Keratinocyte (primary cell): ENCODE results near the gene ZNF254.

Experiments
- EZH2 ChIP-seq: IDR thresholded peaks from one replicate; pipeline ENCODE4 v1.6.1; 2012; ENCODE audit warnings: inconsistent platforms, mild to moderate bottlenecking, low read length, moderate library complexity
- TF ChIP-seq, protein P1 (sequence below), 3 experiments: IDR thresholded peaks in 1 of 3; conservative IDR thresholded peaks in 1 of 3; optimal IDR thresholded peaks in 1 of 3; 2 replicates in 2 of 3; 3 replicates in 1 of 3; pipeline versions ENCODE3 to v1.5.1; 2011; ENCODE audit warnings: low read length in 3 of 3, mild to moderate bottlenecking in 3 of 3, moderate library complexity in 2 of 3, control low read depth in 1 of 3, inconsistent platforms in 1 of 3; ENCODE audit not compliant: insufficient read depth in 2 of 3; ENCODE audit errors: extremely low read depth in 1 of 3

DNA sequence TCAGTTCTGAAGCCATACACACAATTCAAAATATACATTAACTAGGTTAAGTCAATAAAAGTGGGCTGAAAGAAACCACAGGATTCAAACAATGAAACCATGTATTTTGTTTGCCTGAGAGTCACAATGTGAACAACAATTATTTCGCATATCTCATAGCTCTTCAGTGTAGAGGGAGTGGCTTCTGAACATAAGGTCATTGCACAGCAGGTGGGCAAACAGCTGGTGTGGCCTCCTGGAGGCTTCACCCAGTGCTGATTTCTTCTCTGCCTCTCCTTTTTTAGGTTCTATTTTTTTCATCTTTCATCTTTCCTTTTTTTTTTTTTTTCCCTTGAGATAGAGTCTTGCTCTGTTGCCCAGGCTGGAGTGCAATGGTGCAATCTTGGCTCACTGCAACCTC is 40.4 kb upstream of the ZNF254 start:
- TF ChIP-seq EZH2 = no peak
- TF ChIP-seq, protein P1, sequence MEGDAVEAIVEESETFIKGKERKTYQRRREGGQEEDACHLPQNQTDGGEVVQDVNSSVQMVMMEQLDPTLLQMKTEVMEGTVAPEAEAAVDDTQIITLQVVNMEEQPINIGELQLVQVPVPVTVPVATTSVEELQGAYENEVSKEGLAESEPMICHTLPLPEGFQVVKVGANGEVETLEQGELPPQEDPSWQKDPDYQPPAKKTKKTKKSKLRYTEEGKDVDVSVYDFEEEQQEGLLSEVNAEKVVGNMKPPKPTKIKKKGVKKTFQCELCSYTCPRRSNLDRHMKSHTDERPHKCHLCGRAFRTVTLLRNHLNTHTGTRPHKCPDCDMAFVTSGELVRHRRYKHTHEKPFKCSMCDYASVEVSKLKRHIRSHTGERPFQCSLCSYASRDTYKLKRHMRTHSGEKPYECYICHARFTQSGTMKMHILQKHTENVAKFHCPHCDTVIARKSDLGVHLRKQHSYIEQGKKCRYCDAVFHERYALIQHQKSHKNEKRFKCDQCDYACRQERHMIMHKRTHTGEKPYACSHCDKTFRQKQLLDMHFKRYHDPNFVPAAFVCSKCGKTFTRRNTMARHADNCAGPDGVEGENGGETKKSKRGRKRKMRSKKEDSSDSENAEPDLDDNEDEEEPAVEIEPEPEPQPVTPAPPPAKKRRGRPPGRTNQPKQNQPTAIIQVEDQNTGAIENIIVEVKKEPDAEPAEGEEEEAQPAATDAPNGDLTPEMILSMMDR (optimal IDR thresholded peaks at IDR 0.05 in 1 of 3, IDR thresholded peaks at IDR 0.05 in 1 of 3, conservative IDR thresholded peaks at IDR 0.05 in 1 of 3; ENCODE audit: extremely low read depth in 1 of 3, insufficient read depth in 2 of 3, low read length in 3 of 3) = no peak
